H1 (cell line): ENCODE data around the gene BNC2. TPM values are rescaled to one million over a fixed set of nuclear protein-coding genes. Genes with fewer than 3 reads are reported as not detected.

Experiments used
- CTCF ChIA-PET: fragments of 300-600 bp; sonication (Branson Sonifier 250); formaldehyde crosslinking; loops from one replicate; lab custom pipeline; 2021; ENCODE audit not compliant: partially characterized antibody; lab: Charles Lee
- POLR2A ChIA-PET: fragments of 300-600 bp; sonication (Branson Sonifier 250); formaldehyde crosslinking; loops from one replicate; lab custom pipeline; 2021; ENCODE audit warnings: inconsistent platforms; ENCODE audit not compliant: partially characterized antibody; lab: Charles Lee
- DNase-seq, 2 experiments: peaks; one replicate each; pipeline versions ENCODE4 v3.0.0 to v3.0.0-alpha.2; 2010 to 2022; ENCODE audit warnings: low spot score in 2 of 2, low read depth in 1 of 2, mixed read lengths in 1 of 2
- FAIRE-seq: peaks from 2 replicates; lab custom pipeline; 2011; peaks lifted over from hg19 to GRCh38; lab: Jason Lieb, UNC
- H2AFZ ChIP-seq: 2 replicates; pipeline ENCODE4 v1.8.1; 2012; ENCODE audit warnings: low read length, inconsistent platforms
- H2AK5ac ChIP-seq: 2 replicates; pipeline ENCODE4 v1.6.1; 2013; ENCODE audit warnings: low read depth, low read length
- H2BK120ac ChIP-seq: replicated peaks from 2 replicates; pipeline ENCODE3; 2013; ENCODE audit warnings: low read depth, low read length, inconsistent platforms
- H2BK12ac ChIP-seq: 2 replicates; pipeline ENCODE4 v1.6.1; 2013; ENCODE audit warnings: low read depth, low read length
- H2BK15ac ChIP-seq: 2 replicates; pipeline ENCODE4 v1.6.1; 2013; ENCODE audit warnings: low read length
- H2BK20ac ChIP-seq: 2 replicates; pipeline ENCODE4 v1.6.1; 2013; ENCODE audit warnings: low read length
- H2BK5ac ChIP-seq: 2 replicates; pipeline ENCODE4 v1.6.1; 2013; ENCODE audit warnings: low read depth, low read length
- H3K14ac ChIP-seq: 2 replicates; pipeline ENCODE4 v1.6.1; 2013; ENCODE audit warnings: inconsistent platforms; ENCODE audit not compliant: insufficient read length
- H3K18ac ChIP-seq: 2 replicates; pipeline ENCODE4 v1.6.1; 2013; ENCODE audit warnings: low read length; ENCODE audit errors: extremely low read depth
- H3K23ac ChIP-seq: 2 replicates; pipeline ENCODE4 v1.6.1; 2013; ENCODE audit warnings: inconsistent platforms; ENCODE audit not compliant: insufficient read length
- H3K23me2 ChIP-seq: 2 replicates; pipeline ENCODE4 v1.6.1; 2013; ENCODE audit warnings: low read depth, low read length
- H3K27ac ChIP-seq: 2 replicates; pipeline ENCODE4 v1.6.1; 2011; ENCODE audit warnings: low read depth, low read length, inconsistent platforms
- H3K27me3 ChIP-seq, 4 experiments: replicated peaks in 1 of 4; 1 replicate in 1 of 4; 2 replicates in 3 of 4; pipeline versions ENCODE4 v1.6.1 to v1.8.1; 2011 to 2013; ENCODE audit warnings: low read length in 3 of 4, mild to moderate bottlenecking in 3 of 4, inconsistent platforms in 2 of 4, mixed read lengths in 2 of 4, moderate library complexity in 1 of 4; ENCODE audit not compliant: control insufficient read depth in 3 of 4, insufficient read depth in 3 of 4; ENCODE audit errors: extremely low read depth in 1 of 4
- H3K36me3 ChIP-seq, 4 experiments: 2 replicates each; pipeline versions ENCODE4 v1.6.1 to v1.8.1; 2011 to 2013; ENCODE audit warnings: mild to moderate bottlenecking in 4 of 4, low read length in 3 of 4, moderate library complexity in 2 of 4, control low read depth in 1 of 4, inconsistent platforms in 1 of 4; ENCODE audit not compliant: insufficient read depth in 4 of 4, control insufficient read depth in 2 of 4
- H3K4ac ChIP-seq: replicated peaks from 2 replicates; pipeline ENCODE3; 2013; ENCODE audit warnings: low read length, low read depth, mixed read lengths, inconsistent platforms; ENCODE audit not compliant: insufficient read length
- H3K4me1 ChIP-seq, 4 experiments: replicated peaks in 1 of 4; 1 replicate in 1 of 4; 2 replicates in 3 of 4; pipeline versions ENCODE4 v1.6.1 to v1.8.1; 2011 to 2013; ENCODE audit warnings: low read length in 3 of 4, inconsistent platforms in 2 of 4, mixed read lengths in 1 of 4; ENCODE audit not compliant: insufficient read depth in 4 of 4, control insufficient read depth in 3 of 4
- H3K4me2 ChIP-seq, 2 experiments: 2 replicates each; pipeline versions ENCODE4 v1.6.1 to v1.8.1; 2011 to 2013; ENCODE audit warnings: low read depth in 2 of 2, low read length in 2 of 2, control low read depth in 1 of 2, inconsistent platforms in 1 of 2, mild to moderate bottlenecking in 1 of 2; ENCODE audit not compliant: insufficient read depth in 1 of 2
- H3K4me3 ChIP-seq, 4 experiments: fragments of 200-600, 300-600 bp in 1 of 4; sonication (generic), shearing (Covaris generic), sonication (Bioruptor Twin) in 1 of 4; 2 replicates each; pipeline versions ENCODE4 v1.5.1 to v1.8.1; 2011 to 2016; ENCODE audit warnings: low read length in 4 of 4, low read depth in 3 of 4, control low read depth in 2 of 4, inconsistent platforms in 2 of 4, mild to moderate bottlenecking in 2 of 4, mixed read lengths in 1 of 4, moderate library complexity in 1 of 4; ENCODE audit not compliant: insufficient read depth in 2 of 4; ENCODE audit errors: extremely low read depth in 1 of 4
- H3K56ac ChIP-seq: replicated peaks from 2 replicates; pipeline ENCODE3; 2013; ENCODE audit warnings: low read depth, mild to moderate bottlenecking, mixed read lengths, low read length, inconsistent platforms; ENCODE audit not compliant: insufficient read length
- H3K79me1 ChIP-seq: 2 replicates; pipeline ENCODE4 v1.6.1; 2013; ENCODE audit warnings: low read depth, low read length, control low read depth
- H3K79me2 ChIP-seq, 2 experiments: 2 replicates each; pipeline versions ENCODE4 v1.6.1 to v1.8.1; 2012 to 2013; ENCODE audit warnings: low read length in 2 of 2, mild to moderate bottlenecking in 2 of 2, inconsistent platforms in 1 of 2; ENCODE audit not compliant: insufficient read depth in 2 of 2, control insufficient read depth in 1 of 2
- H3K9ac ChIP-seq, 4 experiments: replicated peaks in 1 of 4; 1 replicate in 1 of 4; 2 replicates in 3 of 4; pipeline versions ENCODE4 v1.6.1 to v1.8.1; 2011 to 2013; ENCODE audit warnings: low read depth in 3 of 4, low read length in 3 of 4, control low read depth in 2 of 4, mild to moderate bottlenecking in 2 of 4, moderate library complexity in 2 of 4, inconsistent platforms in 1 of 4; ENCODE audit errors: extremely low read depth in 1 of 4
- H3K9me3 ChIP-seq, 2 experiments: 2 replicates each; pipeline versions ENCODE4 v1.6.1 to v1.8.1; 2012 to 2013; ENCODE audit warnings: mild to moderate bottlenecking in 2 of 2, moderate library complexity in 2 of 2, control low read depth in 1 of 2, inconsistent platforms in 1 of 2, low read depth in 1 of 2, low read length in 1 of 2, mixed read lengths in 1 of 2; ENCODE audit not compliant: insufficient read depth in 2 of 2
- H4K20me1 ChIP-seq, 2 experiments: replicated peaks in 1 of 2; 2 replicates each; pipeline versions ENCODE3 to v1.8.1; 2011 to 2013; ENCODE audit warnings: inconsistent platforms in 2 of 2, low read length in 2 of 2, mild to moderate bottlenecking in 1 of 2; ENCODE audit not compliant: insufficient read depth in 2 of 2, control insufficient read depth in 1 of 2
- H4K5ac ChIP-seq: 2 replicates; pipeline ENCODE4 v1.6.1; 2013; ENCODE audit warnings: low read length, low read depth, mixed read lengths, inconsistent platforms; ENCODE audit not compliant: insufficient read length
- H4K8ac ChIP-seq: 2 replicates; pipeline ENCODE4 v1.8.0; 2013; ENCODE audit warnings: mild to moderate bottlenecking, moderate library complexity, low read length, inconsistent platforms; ENCODE audit not compliant: insufficient read depth; ENCODE audit errors: extremely low read depth
- H4K91ac ChIP-seq: replicated peaks from 2 replicates; pipeline ENCODE3; 2013; ENCODE audit warnings: low read length, mixed read lengths, inconsistent platforms; ENCODE audit not compliant: insufficient read length
- CBX8 ChIP-seq: fragments of 300-800, 300-1000 bp; sonication (generic); IDR thresholded peaks from 2 replicates; pipeline ENCODE4 v1.7.1; 2016; ENCODE audit warnings: low read depth, low read length, borderline replicate concordance
- CHD1 ChIP-seq: IDR thresholded peaks from 2 replicates; pipeline ENCODE4 v1.6.1; 2012; ENCODE audit warnings: low read depth, low read length, improper control_type of control experiment
- CHD2 ChIP-seq: IDR thresholded peaks from 2 replicates; pipeline ENCODE4 v1.6.1; 2012; ENCODE audit warnings: low read length, improper control_type of control experiment
- EGR1 ChIP-seq: IDR thresholded peaks from 2 replicates; pipeline ENCODE4 v1.6.1; 2011; ENCODE audit warnings: low read depth, low read length, borderline replicate concordance
- EP300 ChIP-seq, 2 experiments: IDR thresholded peaks; 1 replicate in 1 of 2; 2 replicates in 1 of 2; pipeline ENCODE4 v1.6.1; 2011 to 2012; ENCODE audit warnings: low read depth in 2 of 2, low read length in 2 of 2, mild to moderate bottlenecking in 2 of 2, borderline replicate concordance in 1 of 2, inconsistent platforms in 1 of 2, moderate library complexity in 1 of 2
- GABPA ChIP-seq: IDR thresholded peaks from 2 replicates; pipeline ENCODE4 v1.6.1; 2011; ENCODE audit warnings: mild to moderate bottlenecking, low read length, moderate library complexity, borderline replicate concordance; ENCODE audit not compliant: insufficient read depth
- GTF2F1 ChIP-seq: IDR thresholded peaks from 2 replicates; pipeline ENCODE4 v1.6.1; 2012; ENCODE audit warnings: low read depth, low read length, improper control_type of control experiment, borderline replicate concordance
- JUND ChIP-seq: IDR thresholded peaks from 2 replicates; pipeline ENCODE4 v1.6.1; 2011; ENCODE audit warnings: mild to moderate bottlenecking, improper control_type of control experiment, low read length
- KDM1A ChIP-seq: fragments of 200-600, 300-600 bp; sonication (generic); IDR thresholded peaks from 2 replicates; pipeline ENCODE4 v1.7.1; 2016; ENCODE audit warnings: mild to moderate bottlenecking, low read length, borderline replicate concordance
- KDM5A ChIP-seq: fragments of 200-600 bp; IDR thresholded peaks from 2 replicates; pipeline ENCODE4 v1.7.1; 2012; ENCODE audit warnings: mild to moderate bottlenecking, low read length, inconsistent platforms, mixed read lengths
- POLR2A ChIP-seq, 2 experiments: IDR thresholded peaks; 1 replicate in 1 of 2; 2 replicates in 1 of 2; pipeline ENCODE4 v1.6.1; 2011; ENCODE audit warnings: low read depth in 2 of 2, low read length in 2 of 2, mild to moderate bottlenecking in 2 of 2; ENCODE audit errors: control extremely low read depth in 1 of 2
- SAP30 ChIP-seq: fragments of 300-600 bp; sonication (generic); IDR thresholded peaks from 2 replicates; pipeline ENCODE4 v1.7.1; 2012; ENCODE audit warnings: low read length, moderate library complexity, mild to moderate bottlenecking, inconsistent platforms; ENCODE audit not compliant: insufficient read depth, insufficient replicate concordance
- SIN3A ChIP-seq, 2 experiments: IDR thresholded peaks in 1 of 2; conservative IDR thresholded peaks in 1 of 2; 2 replicates each; pipeline ENCODE4 v1.6.1; 2011 to 2012; ENCODE audit warnings: low read length in 2 of 2, improper control_type of control experiment in 1 of 2, low read depth in 1 of 2, mild to moderate bottlenecking in 1 of 2
- SIRT6 ChIP-seq: IDR thresholded peaks from one replicate; pipeline ENCODE4 v1.7.1; 2012; ENCODE audit warnings: low read length, inconsistent platforms
- TBP ChIP-seq: IDR thresholded peaks from 2 replicates; pipeline ENCODE4 v1.6.1; 2011; ENCODE audit warnings: low read depth, low read length, improper control_type of control experiment
- WGBS, 2 experiments: shearing (Covaris generic) in 1 of 2; methylation state at CpG; one replicate each; pipeline versions ENCODE4 v1.1.6 to v1.1.7; 2013 to 2015; ENCODE audit warnings: low lambda C conversion rate in 2 of 2, mixed read lengths in 2 of 2, inconsistent platforms in 1 of 2, low coverage in 1 of 2, missing lambda C conversion rate in 1 of 2; ENCODE audit not compliant: insufficient replicate concordance in 2 of 2, insufficient coverage in 1 of 2, insufficient read length in 1 of 2; ENCODE audit errors: extremely low coverage in 1 of 2, missing lambda C conversion rate in 1 of 2; 5-methylcytosine and 5-hydroxymethylcytosine counted together
- polyA plus RNA-seq, 7 experiments: library from polyadenylated mRNA; depleted of rRNA in 3 of 7; stranded (reverse) in 5 of 7; unstranded in 2 of 7; fragments of >200 nt in 5 of 7; fragments of 200-250 nt in 2 of 7; gene quantifications; 1 replicate in 5 of 7; 2 replicates in 1 of 7; 4 replicates in 1 of 7; pipeline versions ENCODE4 v1.2.1 to v1.2.3, GENCODE V29; 2011 to 2013; ENCODE audit warnings: missing spikeins in 2 of 7, mixed read lengths in 2 of 7
- total RNA-seq: library from RNA; stranded (reverse); fragmentation: NEBNext Ultra II Directional; extraction: Animal tissue kit (Norgen Biotek cat#: 25700); gene quantifications from 2 replicates; pipeline ENCODE4 v1.2.1, GENCODE V29; 2021

BNC2 gene
- total and polyA plus RNA-seq, 2 of the 8 experiments (the other 6 are each of a cell fraction or from before 2014, with no cell fraction given): 16.0 to 26.8 TPM

DNA sequence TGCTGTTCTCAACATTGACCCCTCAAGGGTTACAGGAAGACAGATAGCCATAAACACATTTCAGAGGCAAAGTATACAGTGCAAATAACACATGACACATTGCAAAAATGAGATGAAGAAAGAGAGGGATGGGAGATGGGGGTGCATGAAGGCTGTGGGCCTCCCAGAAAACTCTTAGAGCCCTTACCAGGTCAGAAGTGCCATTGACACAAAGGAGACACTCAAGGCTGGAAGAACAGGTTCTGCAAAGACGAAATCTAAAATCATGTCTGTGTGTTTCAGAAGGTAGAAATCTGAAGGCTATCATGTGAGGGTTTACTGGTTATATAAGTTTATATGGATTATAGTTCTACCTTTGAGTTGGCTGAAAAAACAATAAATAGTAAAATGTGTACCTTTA, 318.8 kb downstream of the BNC2 start:
- 92% methylated on average over 1 of the region's 1 CpG; no CpG with 5 or more reads in 1 of the 2 experiments for WGBS, 2 experiments
- H3K9me3 ChIP-seq: no peaks in the 10 kb centered on the region
- TF ChIP-seq SIN3A (conservative IDR thresholded peaks at IDR 0.05 in 1 of 2, IDR thresholded peaks at IDR 0.05 in 1 of 2; ENCODE audit: low read depth in 1 of 2, low read length in 2 of 2): no peak
- TF ChIP-seq CBX8: no peak
- no peak for TF ChIP-seq SIRT6
- TF ChIP-seq GABPA: no peak
- TF ChIP-seq CHD2: no peak
- TF ChIP-seq KDM5A: no peak
- TF ChIP-seq CHD1: no peak
- no peak for TF ChIP-seq POLR2A (IDR thresholded peaks at IDR 0.05; ENCODE audit: control extremely low read depth in 1 of 2, low read depth in 2 of 2, low read length in 2 of 2)
- no peak for TF ChIP-seq KDM1A
- no peak for TF ChIP-seq GTF2F1
- TF ChIP-seq JUND: no peak
- no peak for TF ChIP-seq EP300 (IDR thresholded peaks at IDR 0.05; ENCODE audit: borderline replicate concordance in 1 of 2, low read depth in 2 of 2, low read length in 2 of 2)
- TF ChIP-seq EGR1: no peak
- TF ChIP-seq TBP: no peak
- no peak for TF ChIP-seq SAP30

More for the DNA sequence above, 318.8 kb downstream of the BNC2 start:
- Histone ChIP-seq H3K4me1 (peaks cover 0 to 4% (median 2%) of the 10 kb centered on the region in 4 experiments; a peak in 2 of 7 replicates), H3K36me3 (peaks cover 0 to 15% (median 7%) of the 10 kb centered on the region in 4 experiments; a peak in 5 of 8 replicates), H2BK120ac (no peak overlapping the region), H3K23ac (no peak overlapping the region), H2BK5ac (no peak overlapping the region), H2BK12ac (no peak overlapping the region), H3K27ac (no peak overlapping the region), H4K8ac (no peak overlapping the region), H3K18ac (no peak overlapping the region), H2AK5ac (no peak overlapping the region), H3K79me2 (no peaks in the 10 kb centered on the region), H3K9ac (no peak overlapping the region), H3K14ac (no peak overlapping the region), H3K4ac (no peak overlapping the region), H3K56ac (no peak overlapping the region), H2AFZ (no peak overlapping the region), H2BK20ac (no peak overlapping the region), H4K5ac (no peak overlapping the region), H3K79me1 (no peaks in the 10 kb centered on the region; the same call in 1 of the 2 replicates), H3K23me2 (no peaks in the 10 kb centered on the region), H4K20me1 (no peaks in the 10 kb centered on the region), H4K91ac (no peak overlapping the region), H3K27me3 (no peaks in the 10 kb centered on the region), H3K4me2 (no peak overlapping the region), H2BK15ac (no peak overlapping the region), H3K4me3 (no peak overlapping the region)
- DNase-seq: no peak
- CTCF ChIA-PET: no interaction called here
- FAIRE-seq: no peak
- POLR2A ChIA-PET: no interaction called here
